HepG2 (cell line): Measurements from ENCODE around the gene CCL1. TPM values are rescaled to one million over a fixed set of nuclear protein-coding genes. Genes with fewer than 3 reads are reported as not detected.

Experiments
- ATAC-seq: fragments of 200-7000 bp; cut with Tn5 transposase; 3 replicates; pipeline ENCODE4 v1.9.1; 2020; ENCODE audit warnings: mild to moderate bottlenecking, moderate library complexity
- BruUV-seq: library from RNA; stranded (reverse); fragments of 400-500 nt; replicated peaks from 2 replicates; lab custom pipeline; 2021; lab: Mats Ljungman, UMichigan
- CTCF ChIA-PET: fragments of 300-600 bp; formaldehyde crosslinking; extraction: SDS; loops from one replicate; lab custom pipeline; 2021; ENCODE audit warnings: low total read pairs, inconsistent platforms, low intra/inter-chr PET ratio; lab: Yijun Ruan, JAX
- POLR2A ChIA-PET: fragments of 350-600 bp; sonication (Branson Sonifier 250); formaldehyde crosslinking; loops from one replicate; lab custom pipeline; 2020; ENCODE audit warnings: antibody characterized with exemption, inconsistent platforms; lab: Yijun Ruan, JAX
- DNase-seq: peaks from one replicate; pipeline ENCODE4 v3.0.0-alpha.2; 2015; ENCODE audit warnings: low spot score
- FAIRE-seq: peaks from 3 replicates; lab custom pipeline; 2011; peaks lifted over from hg19 to GRCh38; lab: Jason Lieb, UNC
- H2AFZ ChIP-seq: one replicate; pipeline ENCODE4 v1.6.1; 2011; ENCODE audit warnings: low read length, inconsistent platforms
- H3K27ac ChIP-seq: fragments of 300-600 bp; 3 replicates; pipeline ENCODE4 v1.8.0; 2011; ENCODE audit warnings: mixed run types, mild to moderate bottlenecking, mixed read lengths, low read length, inconsistent platforms; ENCODE audit not compliant: insufficient read depth; ENCODE audit errors: extremely low read length
- H3K27me3 ChIP-seq, 2 experiments: fragments of 200-600 bp in 1 of 2; 2 replicates in 1 of 2; 3 replicates in 1 of 2; pipeline versions ENCODE4 v1.6.0 to v1.8.0; 2011; ENCODE audit warnings: low read length in 2 of 2, mild to moderate bottlenecking in 2 of 2, moderate library complexity in 2 of 2, inconsistent platforms in 1 of 2; ENCODE audit not compliant: insufficient read depth in 2 of 2, control insufficient read depth in 1 of 2
- H3K36me3 ChIP-seq, 2 experiments: fragments of 200-600 bp in 1 of 2; replicated peaks in 1 of 2; 2 replicates in 1 of 2; 3 replicates in 1 of 2; pipeline versions ENCODE4 v1.5.1 to v1.8.0; 2011; ENCODE audit warnings: low read length in 2 of 2, inconsistent platforms in 1 of 2; ENCODE audit not compliant: insufficient read depth in 2 of 2, control insufficient read depth in 1 of 2
- H3K4me1 ChIP-seq: 2 replicates; pipeline ENCODE4 v1.5.1; 2012; ENCODE audit warnings: low read length, inconsistent platforms; ENCODE audit not compliant: insufficient read depth
- H3K4me2 ChIP-seq: 2 replicates; pipeline ENCODE4 v1.6.0; 2011; ENCODE audit warnings: low read depth, low read length, inconsistent platforms
- H3K4me3 ChIP-seq, 3 experiments: fragments of 200-600 bp in 1 of 3; sonication (generic), shearing (Covaris generic) in 1 of 3; replicated peaks in 1 of 3; 2 replicates each; pipeline ENCODE4 v1.5.1; 2011 to 2016; ENCODE audit warnings: low read length in 3 of 3, inconsistent platforms in 2 of 3, low read depth in 2 of 3, mild to moderate bottlenecking in 2 of 3, control low read depth in 1 of 3, mixed read lengths in 1 of 3; ENCODE audit not compliant: insufficient read depth in 1 of 3
- H3K79me2 ChIP-seq: one replicate; pipeline ENCODE4 v1.6.1; 2011; ENCODE audit warnings: low read length, inconsistent platforms; ENCODE audit not compliant: insufficient read depth
- H3K9ac ChIP-seq: 2 replicates; pipeline ENCODE4 v1.6.0; 2011; ENCODE audit warnings: mild to moderate bottlenecking, low read depth, low read length, inconsistent platforms; ENCODE audit not compliant: insufficient read depth
- H3K9me3 ChIP-seq: 2 replicates; pipeline ENCODE4 v1.5.1; 2012; ENCODE audit warnings: mild to moderate bottlenecking, low read length
- H4K20me1 ChIP-seq: 2 replicates; pipeline ENCODE4 v1.6.0; 2011; ENCODE audit warnings: inconsistent platforms, mild to moderate bottlenecking, low read length, moderate library complexity; ENCODE audit not compliant: insufficient read depth
- CEBPG ChIP-seq: IDR thresholded peaks from 2 replicates; pipeline ENCODE4 v1.6.1; 2016
- HDAC6 ChIP-seq: fragments of 200-600 bp; sonication (generic); IDR thresholded peaks from 2 replicates; pipeline ENCODE4 v1.7.0; 2017; ENCODE audit warnings: mild to moderate bottlenecking, antibody characterized with exemption, low read length, low read depth
- PAX8 ChIP-seq: sonication (generic); formaldehyde crosslinking; IDR thresholded peaks from 2 replicates; pipeline ENCODE4 v1.8.0; 2022; ENCODE audit warnings: mild to moderate bottlenecking, missing genetic modification reagents, borderline replicate concordance
- PHF5A ChIP-seq: IDR thresholded peaks from one replicate; pipeline ENCODE4 v1.6.1; 2018; ENCODE audit warnings: low read depth, missing genetic modification reagents; ENCODE audit not compliant: unreplicated experiment
- PRDM4 ChIP-seq: sonication (generic); formaldehyde crosslinking; IDR thresholded peaks from 2 replicates; pipeline ENCODE4 v1.9.0; 2021; ENCODE audit warnings: missing genetic modification reagents, borderline replicate concordance
- RFX5 ChIP-seq: IDR thresholded peaks from 2 replicates; pipeline ENCODE4 v1.6.1; 2011; ENCODE audit warnings: low read depth, low read length, improper control_type of control experiment
- TCF7L2 ChIP-seq: IDR thresholded peaks from 2 replicates; pipeline ENCODE4 v1.6.1; 2011; ENCODE audit warnings: mild to moderate bottlenecking, low read depth, low read length, moderate library complexity
- WIZ ChIP-seq: sonication (generic); formaldehyde crosslinking; IDR thresholded peaks from 2 replicates; pipeline ENCODE4 v1.5.1; 2020; ENCODE audit warnings: mild to moderate bottlenecking, missing genetic modification reagents
- ZBTB14 ChIP-seq: sonication (generic); formaldehyde crosslinking; IDR thresholded peaks from 2 replicates; pipeline ENCODE4 v1.4.0; 2020; ENCODE audit warnings: missing genetic modification reagents
- ZNF207 ChIP-seq: fragments of 450-650 bp; IDR thresholded peaks from 2 replicates; pipeline ENCODE4 v1.6.1; 2016; ENCODE audit warnings: antibody characterized with exemption, borderline replicate concordance
- ZNF224 ChIP-seq: sonication (generic); formaldehyde crosslinking; IDR thresholded peaks from 2 replicates; pipeline ENCODE4 v1.5.0; 2020; ENCODE audit warnings: mild to moderate bottlenecking, missing genetic modification reagents
- ZNF276 ChIP-seq: sonication (generic); formaldehyde crosslinking; IDR thresholded peaks from 2 replicates; pipeline ENCODE4 v1.4.0; 2020; ENCODE audit warnings: mild to moderate bottlenecking, low read depth, missing genetic modification reagents
- ZNF292 ChIP-seq: sonication (generic); formaldehyde crosslinking; IDR thresholded peaks from 2 replicates; pipeline ENCODE4 v1.8.1; 2022; ENCODE audit warnings: mild to moderate bottlenecking, low read depth, missing genetic modification reagents, borderline replicate concordance
- ZNF382 ChIP-seq: sonication (generic); formaldehyde crosslinking; IDR thresholded peaks from 2 replicates; pipeline ENCODE4 v1.5.0; 2020; ENCODE audit warnings: missing genetic modification reagents, mild to moderate bottlenecking, borderline replicate concordance
- ZNF460 ChIP-seq: sonication (generic); formaldehyde crosslinking; IDR thresholded peaks from 2 replicates; pipeline ENCODE4 v1.5.1; 2020; ENCODE audit warnings: missing genetic modification reagents, mild to moderate bottlenecking, borderline replicate concordance
- ZNF713 ChIP-seq: sonication (generic); formaldehyde crosslinking; IDR thresholded peaks from 2 replicates; pipeline ENCODE4 v1.4.0; 2020; ENCODE audit warnings: mild to moderate bottlenecking, missing genetic modification reagents
- ZSCAN12 ChIP-seq: sonication (generic); formaldehyde crosslinking; IDR thresholded peaks from 2 replicates; pipeline ENCODE4 v1.9.0; 2021; ENCODE audit warnings: mild to moderate bottlenecking, missing genetic modification reagents
- WGBS: methylation state at CpG from one replicate; pipeline ENCODE4 v1.1.6; 2017; ENCODE audit warnings: low lambda C conversion rate; 5-methylcytosine and 5-hydroxymethylcytosine counted together
- in situ Hi-C: cut with HindIII; loops from 2 replicates; pipeline ENCODE4 v1.10.0; 2017; ENCODE audit warnings: low pct_unique_long_range_greater_than_20kb; ENCODE audit not compliant: extremely low pct_ligation_motif_present
- intact Hi-C: fragments of 100-400 bp; cut with micrococcal nuclease; formaldehyde crosslinking; loops from one replicate; pipeline ENCODE4 v1.10.0; 2022; ENCODE audit not compliant: unreplicated experiment
- polyA plus RNA-seq, 8 experiments: library from polyadenylated mRNA; depleted of rRNA in 3 of 8; stranded (reverse) in 7 of 8; unstranded in 1 of 8; fragments of >200 nt; fragmentation: Illumina TruSeq in 4 of 8; extraction: Trizol in 4 of 8; gene quantifications; 2 replicates each; pipeline versions ENCODE4 v1.2.1 to v1.2.3, GENCODE V29; 2011 to 2016; ENCODE audit warnings: low read depth in 4 of 8, missing spikeins in 1 of 8, mixed read lengths in 1 of 8; ENCODE audit not compliant: insufficient read depth in 1 of 8
- total RNA-seq, 5 experiments: library from RNA; depleted of rRNA; stranded (reverse); fragments of >200 nt; fragmentation: Illumina TruSeq; extraction: Trizol; gene quantifications; 2 replicates each; pipeline ENCODE4 v1.2.3, GENCODE V29; 2016; ENCODE audit warnings: low read depth in 1 of 5
- TF ChIP-seq, protein P1 (sequence below): IDR thresholded peaks from 2 replicates; pipeline ENCODE4 v1.6.1; 2012; ENCODE audit warnings: low read length, improper control_type of control experiment

Gene CCL1
- total and polyA plus RNA-seq, 2 of the 13 experiments (the other 11 are each of a cell fraction or from before 2014, with no cell fraction given), result not detected

- H3K9ac ChIP-seq, result no peak overlapping the region
- no TSS peak for BruUV-seq
- TF ChIP-seq ZNF460 (CRISPR knock-in tag) (no peak), ZNF207 (no peak), TCF7L2 (no peak), ZNF224 (CRISPR knock-in tag) (no peak), ZSCAN12 (CRISPR knock-in tag) (no peak), WIZ (CRISPR knock-in tag) (no peak), ZNF713 (CRISPR knock-in tag) (no peak), ZNF292 (CRISPR knock-in tag) (no peak), ZBTB14 (CRISPR knock-in tag) (no peak), PAX8 (no peak), CEBPG (no peak), HDAC6 (no peak), RFX5 (no peak), ZNF382 (CRISPR knock-in tag) (no peak), PHF5A (CRISPR knock-in tag) (no peak), PRDM4 (no peak), ZNF276 (CRISPR knock-in tag) (no peak)
- TF ChIP-seq, protein P1, sequence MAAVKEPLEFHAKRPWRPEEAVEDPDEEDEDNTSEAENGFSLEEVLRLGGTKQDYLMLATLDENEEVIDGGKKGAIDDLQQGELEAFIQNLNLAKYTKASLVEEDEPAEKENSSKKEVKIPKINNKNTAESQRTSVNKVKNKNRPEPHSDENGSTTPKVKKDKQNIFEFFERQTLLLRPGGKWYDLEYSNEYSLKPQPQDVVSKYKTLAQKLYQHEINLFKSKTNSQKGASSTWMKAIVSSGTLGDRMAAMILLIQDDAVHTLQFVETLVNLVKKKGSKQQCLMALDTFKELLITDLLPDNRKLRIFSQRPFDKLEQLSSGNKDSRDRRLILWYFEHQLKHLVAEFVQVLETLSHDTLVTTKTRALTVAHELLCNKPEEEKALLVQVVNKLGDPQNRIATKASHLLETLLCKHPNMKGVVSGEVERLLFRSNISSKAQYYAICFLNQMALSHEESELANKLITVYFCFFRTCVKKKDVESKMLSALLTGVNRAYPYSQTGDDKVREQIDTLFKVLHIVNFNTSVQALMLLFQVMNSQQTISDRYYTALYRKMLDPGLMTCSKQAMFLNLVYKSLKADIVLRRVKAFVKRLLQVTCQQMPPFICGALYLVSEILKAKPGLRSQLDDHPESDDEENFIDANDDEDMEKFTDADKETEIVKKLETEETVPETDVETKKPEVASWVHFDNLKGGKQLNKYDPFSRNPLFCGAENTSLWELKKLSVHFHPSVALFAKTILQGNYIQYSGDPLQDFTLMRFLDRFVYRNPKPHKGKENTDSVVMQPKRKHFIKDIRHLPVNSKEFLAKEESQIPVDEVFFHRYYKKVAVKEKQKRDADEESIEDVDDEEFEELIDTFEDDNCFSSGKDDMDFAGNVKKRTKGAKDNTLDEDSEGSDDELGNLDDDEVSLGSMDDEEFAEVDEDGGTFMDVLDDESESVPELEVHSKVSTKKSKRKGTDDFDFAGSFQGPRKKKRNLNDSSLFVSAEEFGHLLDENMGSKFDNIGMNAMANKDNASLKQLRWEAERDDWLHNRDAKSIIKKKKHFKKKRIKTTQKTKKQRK, result no peak
Measured at GRCh38 chr17:34383216-34383615, 20.2 kb upstream of the CCL1 start.

More at GRCh38 chr17:34383216-34383615, 20.2 kb upstream of the CCL1 start:
- H3K4me1 ChIP-seq, result no peaks in the 10 kb centered on the region
- H4K20me1 ChIP-seq, result no peaks in the 10 kb centered on the region
- DNase-seq (no peak), ATAC-seq (no peak), FAIRE-seq (no peak)
- in situ Hi-C loops, result no loop called here
- H3K36me3 ChIP-seq, result no peaks in the 10 kb centered on the region
- intact Hi-C loops, result no loop called here
- CTCF ChIA-PET, result no interaction called here
- no peaks in the 10 kb centered on the region for H3K79me2 ChIP-seq
- H3K4me3 ChIP-seq, result no peak overlapping the region
- H3K27ac ChIP-seq, result no peak overlapping the region
- no peak overlapping the region for H3K4me2 ChIP-seq
- 36% methylated on average over 2 of the region's 3 CpGs for WGBS
- no peaks in the 10 kb centered on the region; a peak in 1 of 5 replicates for H3K27me3 ChIP-seq
- H3K9me3 ChIP-seq, result no peaks in the 10 kb centered on the region
- H2AFZ ChIP-seq, result no peak overlapping the region
- POLR2A ChIA-PET, result no interaction called here
